ACC112 (cell line): Measurements from ENCODE around the gene KRTAP10-12.

Source experiments
- H2AFZ ChIP-seq: fragments of 200-600 bp; sonication (generic); one replicate; pipeline ENCODE4 v1.6.0; 2017; ENCODE audit warnings: antibody characterized with exemption, low read length; ENCODE audit not compliant: unreplicated experiment
- H3K27ac ChIP-seq: fragments of 200-600 bp; sonication (generic); 2 replicates; pipeline ENCODE4 v1.5.1; 2014; ENCODE audit warnings: low read depth, mild to moderate bottlenecking, antibody characterized with exemption, low read length, moderate library complexity
- H3K27me3 ChIP-seq: fragments of 200-600 bp; sonication (generic); 2 replicates; pipeline ENCODE4 v1.6.1; 2014; ENCODE audit warnings: mild to moderate bottlenecking, antibody characterized with exemption, low read length, moderate library complexity, mixed read lengths; ENCODE audit not compliant: insufficient read depth
- H3K36me3 ChIP-seq: fragments of 200-600 bp; sonication (generic); 2 replicates; pipeline ENCODE4 v1.6.1; 2016; ENCODE audit warnings: mild to moderate bottlenecking, antibody characterized with exemption, low read length, moderate library complexity, mixed read lengths; ENCODE audit not compliant: insufficient read depth
- H3K4me1 ChIP-seq: fragments of 200-600 bp; sonication (generic); one replicate; pipeline ENCODE4 v1.6.1; 2016; ENCODE audit warnings: low read length, mixed read lengths; ENCODE audit not compliant: insufficient read depth, unreplicated experiment, control insufficient read depth
- H3K4me3 ChIP-seq: fragments of 200-600 bp; sonication (generic); 2 replicates; pipeline ENCODE4 v1.5.1; 2014; ENCODE audit warnings: mild to moderate bottlenecking, low read depth, low read length
- H3K79me2 ChIP-seq: fragments of 200-600 bp; sonication (generic); one replicate; pipeline ENCODE4 v1.6.0; 2016; ENCODE audit warnings: low read length; ENCODE audit not compliant: control insufficient read depth, unreplicated experiment, insufficient read depth

Gene KRTAP10-12

GRCh38 chr21:44708213-44708865 lies 11.4 kb downstream of the KRTAP10-12 start:
- Histone ChIP-seq H3K4me3 (no peak overlapping the region), H3K27me3 (peaks cover 92% of the 10 kb centered on the region), H3K27ac (no peak overlapping the region), H3K79me2 (no peaks in the 10 kb centered on the region), H2AFZ (no peak overlapping the region), H3K36me3 (no peaks in the 10 kb centered on the region), H3K4me1 (peaks cover 5% of the 10 kb centered on the region)

- Histone ChIP-seq H3K79me2 (no peaks in the 10 kb centered on the region), H2AFZ (no peak overlapping the region), H3K27ac (no peak overlapping the region), H3K4me1 (peaks cover 5% of the 10 kb centered on the region), H3K36me3 (no peaks in the 10 kb centered on the region), H3K4me3 (no peak overlapping the region), H3K27me3 (peaks cover 92% of the 10 kb centered on the region)
These were observed 12.0 kb downstream of the KRTAP10-12 start for GRCh38 chr21:44708866-44709425.

GRCh38 chr21:44709426-44710293 lies 12.7 kb downstream of the KRTAP10-12 start:
- Histone ChIP-seq H3K36me3 (no peaks in the 10 kb centered on the region), H3K4me3 (no peak overlapping the region), H3K4me1 (peaks cover 5% of the 10 kb centered on the region), H2AFZ (no peak overlapping the region), H3K27me3 (peaks cover 92% of the 10 kb centered on the region), H3K27ac (no peak overlapping the region), H3K79me2 (no peaks in the 10 kb centered on the region)

GRCh38 chr21:44710294-44710665 lies 13.3 kb downstream of the KRTAP10-12 start:
- H3K4me3 ChIP-seq, result no peak overlapping the region
- H3K27ac ChIP-seq, result no peak overlapping the region
- peaks cover 96% of the 10 kb centered on the region for H3K27me3 ChIP-seq
- H3K4me1 ChIP-seq, result peaks cover 5% of the 10 kb centered on the region
- H3K36me3 ChIP-seq, result no peaks in the 10 kb centered on the region
- no peaks in the 10 kb centered on the region for H3K79me2 ChIP-seq
- H2AFZ ChIP-seq, result no peak overlapping the region

GRCh38 chr21:44710756-44711326 lies 13.9 kb downstream of the KRTAP10-12 start:
- H3K27me3 ChIP-seq, result peaks cover 100% of the 10 kb centered on the region
- no peak overlapping the region for H3K4me3 ChIP-seq
- no peaks in the 10 kb centered on the region for H3K79me2 ChIP-seq
- H3K4me1 ChIP-seq, result peaks cover 5% of the 10 kb centered on the region
- H3K27ac ChIP-seq, result no peak overlapping the region
- H3K36me3 ChIP-seq, result no peaks in the 10 kb centered on the region
- no peak overlapping the region for H2AFZ ChIP-seq

GRCh38 chr21:44711327-44712202 lies 14.6 kb downstream of the KRTAP10-12 start, which contains the start of gene TSPEAR:
Gene TSPEAR, minus strand, starts transcription at chr21:44711572. Its CDS starts 58 bp downstream, at chr21:44711514.
- H3K4me1 ChIP-seq, result peaks cover 5% of the 10 kb centered on the region
- no peaks in the 10 kb centered on the region for H3K36me3 ChIP-seq
- no peak within 1 kb of the TSS for H2AFZ ChIP-seq
- no peaks in the 10 kb centered on the region for H3K79me2 ChIP-seq
- peaks cover 96% of the 10 kb centered on the region for H3K27me3 ChIP-seq
- no peak within 1 kb of the TSS for H3K27ac ChIP-seq
- H3K4me3 ChIP-seq, result no peak within 1 kb of the TSS

GRCh38 chr21:44712203-44713028 lies 15.4 kb downstream of the KRTAP10-12 start:
- Histone ChIP-seq H3K4me1 (peaks cover 5% of the 10 kb centered on the region), H2AFZ (no peak overlapping the region), H3K79me2 (no peaks in the 10 kb centered on the region), H3K4me3 (no peak overlapping the region), H3K27me3 (peaks cover 94% of the 10 kb centered on the region), H3K27ac (no peak overlapping the region), H3K36me3 (no peaks in the 10 kb centered on the region)

GRCh38 chr21:44713130-44713529 lies 16.2 kb downstream of the KRTAP10-12 start:
- Histone ChIP-seq H3K4me1 (peaks cover 5% of the 10 kb centered on the region), H2AFZ (no peak overlapping the region), H3K27me3 (peaks cover 94% of the 10 kb centered on the region), H3K27ac (no peak overlapping the region), H3K36me3 (no peaks in the 10 kb centered on the region), H3K4me3 (no peak overlapping the region), H3K79me2 (no peaks in the 10 kb centered on the region)

GRCh38 chr21:44713846-44714245 lies 16.9 kb downstream of the KRTAP10-12 start:
- Histone ChIP-seq H3K4me3 (no peak overlapping the region), H3K36me3 (no peaks in the 10 kb centered on the region), H3K27me3 (peaks cover 94% of the 10 kb centered on the region), H3K4me1 (peaks cover 5% of the 10 kb centered on the region), H3K27ac (no peak overlapping the region), H2AFZ (no peak overlapping the region), H3K79me2 (no peaks in the 10 kb centered on the region)
